ENCODE data around the gene CD83.
"Not testable (repeated sequence)": the region's sequence is repeated elsewhere in the genome, so short reads cannot be mapped to it uniquely, and the experiment has no call there.

Gene CD83

DNA sequence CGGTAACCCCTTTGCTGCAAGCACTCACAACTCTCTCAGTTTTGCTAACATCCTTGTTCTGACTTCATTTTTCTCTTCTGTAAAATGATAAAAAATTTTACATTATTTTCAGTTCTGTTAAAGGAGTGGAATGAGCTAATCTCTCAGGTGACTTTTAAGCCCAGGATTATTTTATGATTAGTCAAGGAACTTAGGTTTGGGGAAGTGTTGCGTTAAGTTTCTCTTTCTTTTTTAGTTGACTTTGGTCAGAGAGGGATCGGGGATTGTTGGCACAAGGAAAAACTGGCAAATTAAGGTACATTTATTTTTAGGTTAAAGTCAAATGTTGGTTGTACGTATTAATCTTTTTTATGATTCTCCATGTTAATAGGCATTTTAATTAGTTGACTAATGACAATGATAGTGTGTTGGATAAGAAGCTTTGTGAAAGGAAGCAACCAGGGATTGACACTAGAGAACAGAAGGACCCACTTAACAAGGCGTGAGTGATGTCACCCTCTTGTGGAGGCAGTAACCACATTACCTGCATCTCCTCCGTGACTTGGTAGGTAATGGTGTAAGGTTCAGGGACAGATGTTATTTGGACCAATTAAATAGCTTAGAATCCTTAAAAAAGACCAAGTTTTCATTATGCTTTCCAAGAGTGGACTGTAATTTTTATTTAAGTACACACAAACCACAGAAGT is 31.6 kb downstream of the CD83 start:
- no peak for DNase-seq (ENCODE audit: low spot score)

DNA sequence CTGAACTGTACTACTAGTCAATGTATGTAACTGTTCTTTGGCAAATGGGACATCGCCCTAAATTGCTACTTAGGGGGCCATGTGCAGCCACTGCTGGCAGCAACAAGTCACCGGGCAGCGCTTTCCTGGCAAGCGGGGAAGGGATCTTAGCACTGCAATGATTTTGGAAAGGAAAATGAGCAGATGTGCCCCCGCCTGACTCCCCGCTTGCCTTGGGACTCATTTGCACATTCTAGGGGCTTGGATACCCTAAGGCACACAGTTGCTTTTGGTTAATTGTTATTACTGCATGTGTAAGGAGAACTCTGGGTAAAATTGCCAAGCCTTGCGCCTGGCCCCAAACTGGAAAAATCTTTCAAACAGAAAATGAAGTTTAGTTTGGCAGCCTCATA is 32.2 kb downstream of the CD83 start:
- no peak for DNase-seq (ENCODE audit: low spot score)

DNA sequence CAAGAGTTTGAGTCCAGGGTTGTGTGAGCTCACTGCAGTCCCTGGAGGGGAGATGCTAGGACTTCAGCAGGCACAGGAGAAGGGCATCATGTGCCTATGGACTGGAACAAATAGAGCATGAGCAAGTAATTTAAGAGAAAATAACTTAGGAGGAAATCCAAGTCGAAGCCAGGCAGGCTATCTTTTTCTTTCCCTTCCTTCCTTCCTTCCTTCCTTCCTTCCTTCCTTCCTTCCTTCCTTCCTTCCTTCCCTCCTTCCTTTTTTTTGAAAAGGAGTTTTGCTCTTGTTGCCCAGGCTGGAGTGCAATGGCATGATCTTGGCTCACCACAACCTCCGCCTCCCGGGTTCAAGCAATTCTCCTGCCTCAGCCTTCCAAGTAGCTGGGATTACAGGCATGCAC is 33.7 kb downstream of the CD83 start:
- not testable (repeated sequence) for DNase-seq (ENCODE audit: low spot score)

DNA sequence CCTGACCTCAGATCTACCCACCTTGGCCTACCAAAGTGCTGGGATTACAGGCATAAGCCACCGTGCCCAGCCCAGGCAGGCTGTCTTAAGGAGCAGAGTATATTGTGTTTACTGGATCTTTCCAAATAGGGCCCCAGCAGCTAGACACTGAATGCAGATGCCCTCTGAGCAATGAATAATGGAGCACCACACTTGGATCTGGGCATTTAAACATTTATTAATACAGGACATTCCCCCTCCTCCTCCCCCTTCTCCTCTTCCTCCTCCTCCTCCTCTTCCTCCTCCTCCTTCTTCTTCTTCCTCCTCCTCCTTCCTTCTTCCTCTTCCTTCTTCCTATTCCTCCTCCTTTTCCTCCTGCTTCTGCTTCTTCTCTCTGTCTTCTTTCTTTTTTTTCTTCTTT is 34.2 kb downstream of the CD83 start:
- no peak for DNase-seq (ENCODE audit: low spot score)

DNA sequence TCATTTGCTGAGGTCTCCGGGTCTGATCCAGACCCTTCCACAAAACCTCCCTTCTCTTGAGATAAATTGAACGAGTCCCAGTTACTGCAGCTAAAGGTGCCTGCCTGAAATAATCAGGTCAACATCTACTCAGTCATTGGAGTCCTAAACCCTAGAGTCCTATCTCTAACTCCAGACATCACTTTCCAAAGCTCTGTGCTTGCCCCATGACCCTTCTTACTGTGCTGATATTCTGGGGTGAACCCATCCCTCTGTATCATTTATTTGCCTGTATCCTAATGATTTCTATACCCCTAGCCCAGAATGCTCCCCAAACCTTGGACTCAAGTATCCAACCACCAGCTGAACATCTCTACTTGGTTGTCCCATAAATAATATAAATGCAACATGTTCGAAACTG is 35.7 kb downstream of the CD83 start:
- DNase-seq (ENCODE audit: low spot score), result no peak

DNA sequence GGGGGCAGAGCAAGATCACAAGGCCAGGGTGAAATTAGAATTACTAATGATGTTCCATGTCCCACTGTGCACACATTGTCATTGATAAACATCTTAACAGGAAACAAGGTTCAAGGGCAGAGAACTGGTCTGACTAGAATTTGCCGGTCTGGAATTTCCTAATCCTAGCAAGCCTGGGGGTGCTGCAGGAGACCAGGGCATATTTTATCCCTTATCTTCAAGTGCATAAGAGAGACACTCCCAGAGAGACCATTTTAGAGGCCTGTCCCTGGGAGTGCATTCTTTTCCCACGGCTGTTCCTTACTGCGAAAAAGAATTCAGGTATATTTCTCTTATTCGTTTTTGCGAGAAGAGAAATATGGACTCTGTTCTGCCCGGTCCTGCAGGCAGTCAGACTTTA is 41.5 kb downstream of the CD83 start:
- DNase-seq (ENCODE audit: low spot score), result no peak

DNA sequence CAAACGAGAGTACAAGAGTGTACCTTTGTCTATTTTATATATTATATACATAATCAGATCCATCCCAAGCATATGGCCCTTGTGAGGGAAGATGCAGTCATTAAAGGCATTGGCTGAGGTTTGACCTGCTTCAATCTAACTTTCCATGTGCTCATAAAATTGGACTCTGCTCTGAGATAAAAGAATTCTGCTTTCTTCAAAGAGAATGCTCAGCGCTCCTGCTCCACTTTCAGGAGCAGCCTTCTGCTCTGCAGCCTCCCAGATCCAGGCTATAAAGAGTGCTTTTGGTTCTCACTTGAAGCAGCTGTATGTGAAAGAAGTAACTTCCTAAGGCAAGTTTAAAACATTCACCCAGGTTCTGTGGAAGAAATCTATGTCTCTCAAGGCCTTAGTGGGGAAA is 45.3 kb downstream of the CD83 start:
- no peak for DNase-seq (ENCODE audit: low spot score)

DNA sequence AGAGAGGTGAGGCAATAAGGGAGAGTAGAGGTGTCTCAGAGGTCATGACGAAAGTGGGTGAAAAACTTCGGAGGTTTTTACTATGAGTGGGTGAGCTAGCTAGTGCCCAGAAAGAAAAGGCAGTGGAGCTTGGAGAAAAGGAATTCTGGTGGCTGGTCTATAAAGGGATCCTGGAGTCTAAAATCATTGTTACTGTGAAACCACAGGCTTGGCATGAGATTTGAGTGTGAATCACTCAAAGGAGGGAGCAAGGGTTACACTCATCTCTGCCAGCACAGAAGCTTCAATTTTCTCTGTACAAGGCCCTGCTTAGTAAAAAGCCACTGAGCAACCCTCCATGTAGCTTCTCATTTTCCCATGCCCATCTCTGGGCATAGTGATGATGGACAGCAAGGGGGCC is 47.5 kb downstream of the CD83 start:
- DNase-seq (ENCODE audit: low spot score), result no peak

DNA sequence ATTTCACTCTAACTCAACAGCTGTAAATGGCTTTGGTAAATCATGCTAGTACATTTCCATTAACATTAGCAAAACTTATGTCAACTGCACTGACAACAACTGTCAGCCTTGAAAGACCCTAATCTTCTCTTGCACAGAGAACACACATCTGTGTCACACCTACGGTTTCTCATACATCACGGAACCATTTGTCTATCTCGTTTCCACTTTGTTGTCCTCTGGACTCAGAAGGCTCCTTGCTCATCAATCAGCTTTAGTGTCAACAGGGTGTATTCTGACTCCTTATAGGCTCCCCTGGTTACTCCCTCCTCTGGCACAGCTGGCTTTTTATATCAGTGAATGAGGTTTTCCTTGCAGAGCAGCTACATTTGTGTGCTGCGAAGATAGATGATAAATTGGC is 49.3 kb downstream of the CD83 start:
- no peak for DNase-seq (ENCODE audit: low spot score)

DNA sequence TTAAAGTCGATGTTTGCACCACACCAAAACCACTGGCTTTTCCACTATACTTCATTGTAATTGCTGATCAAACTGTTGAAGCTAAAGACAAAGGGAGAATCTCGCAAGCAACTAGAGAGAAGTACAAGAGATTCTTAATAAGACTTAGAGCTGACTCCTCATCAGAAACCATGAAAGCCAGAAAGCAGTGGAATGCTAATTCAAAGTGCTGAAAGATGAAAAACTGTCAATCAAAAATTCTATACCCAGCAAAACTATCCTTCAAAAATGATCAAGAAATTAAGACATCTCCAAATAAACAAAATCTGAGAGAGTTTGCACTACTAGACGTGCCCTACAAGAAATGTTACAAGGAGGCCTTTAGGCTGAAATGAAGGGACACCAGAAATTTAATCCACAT is 52.6 kb downstream of the CD83 start:
- no peak for DNase-seq (ENCODE audit: low spot score)

DNA sequence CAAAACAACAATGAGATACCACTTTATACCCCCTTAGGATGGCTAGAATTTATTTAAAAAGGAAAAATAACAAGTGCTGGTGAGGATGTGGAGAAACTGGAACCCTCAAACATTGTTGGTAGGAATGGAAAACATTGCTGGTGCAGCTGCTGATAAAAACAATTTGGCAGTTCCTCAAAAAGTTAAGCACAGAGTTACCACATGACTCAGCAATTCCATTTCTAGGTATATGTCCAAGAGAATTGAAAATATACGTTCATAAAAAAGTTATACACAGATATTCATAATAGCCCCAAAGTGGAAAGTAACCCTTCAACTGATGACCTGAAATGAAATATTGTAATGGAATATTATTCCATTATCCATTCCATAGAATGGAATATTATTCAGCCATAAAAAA is 55.0 kb downstream of the CD83 start:
- DNase-seq (ENCODE audit: low spot score), result no peak

DNA sequence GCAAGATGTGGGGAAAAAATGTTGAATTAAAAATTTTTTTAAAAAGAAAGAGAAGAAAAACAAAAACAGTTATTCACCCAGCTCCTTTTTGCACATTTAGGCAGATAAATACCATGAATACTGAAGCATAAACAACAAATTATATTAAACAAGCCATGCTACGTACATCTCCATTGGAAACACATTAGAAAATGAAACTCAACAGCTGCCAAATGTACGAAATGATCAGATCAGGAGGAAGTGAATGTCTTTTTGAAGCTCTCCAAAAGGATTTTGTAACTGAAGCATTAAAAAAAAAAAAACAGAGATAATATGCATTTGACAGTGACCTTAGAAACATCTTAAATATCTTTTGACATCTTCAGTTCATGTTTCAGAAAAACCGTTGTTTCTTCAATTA is 56.7 kb downstream of the CD83 start:
- DNase-seq (ENCODE audit: low spot score), result no peak

DNA sequence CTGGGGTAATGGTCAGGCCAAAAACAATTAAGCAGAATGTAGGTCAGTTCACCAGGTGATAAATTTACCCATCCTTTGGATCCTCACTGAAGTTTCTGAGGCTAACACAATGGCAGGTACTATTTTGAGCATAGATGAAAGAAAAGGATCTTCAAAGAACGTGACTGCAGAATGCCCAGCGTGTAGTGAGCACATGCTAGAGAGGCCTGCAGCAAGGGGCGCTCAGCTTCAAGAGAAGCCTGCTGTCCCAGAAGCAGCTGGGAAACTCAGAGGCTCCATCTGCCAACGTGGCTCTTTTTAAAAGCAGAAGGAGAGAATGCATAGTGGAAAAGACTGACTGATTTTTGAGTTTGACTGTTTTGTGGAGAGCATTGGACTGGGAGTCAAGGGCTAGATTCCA is 57.4 kb downstream of the CD83 start:
- DNase-seq (ENCODE audit: low spot score), result no peak

DNA sequence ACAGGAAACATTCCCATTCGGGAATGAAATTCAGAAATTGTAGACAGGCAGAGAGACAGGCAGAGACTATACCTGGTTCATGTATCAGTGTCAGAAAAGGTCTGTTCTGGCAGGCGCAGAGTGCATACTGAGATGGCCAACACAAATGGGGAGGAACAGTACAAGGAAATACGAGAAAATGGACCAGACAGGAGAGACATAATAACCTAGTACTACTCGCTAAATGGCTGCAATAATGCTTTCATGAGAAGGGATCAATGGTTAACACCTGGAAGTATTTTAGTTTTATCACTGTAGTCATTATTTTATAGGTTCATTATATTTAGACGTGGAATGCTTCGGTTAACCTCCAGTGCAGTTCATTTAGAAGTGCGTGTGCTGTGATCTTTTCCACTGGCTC is 58.9 kb downstream of the CD83 start:
- DNase-seq (ENCODE audit: low spot score), result no peak

DNA sequence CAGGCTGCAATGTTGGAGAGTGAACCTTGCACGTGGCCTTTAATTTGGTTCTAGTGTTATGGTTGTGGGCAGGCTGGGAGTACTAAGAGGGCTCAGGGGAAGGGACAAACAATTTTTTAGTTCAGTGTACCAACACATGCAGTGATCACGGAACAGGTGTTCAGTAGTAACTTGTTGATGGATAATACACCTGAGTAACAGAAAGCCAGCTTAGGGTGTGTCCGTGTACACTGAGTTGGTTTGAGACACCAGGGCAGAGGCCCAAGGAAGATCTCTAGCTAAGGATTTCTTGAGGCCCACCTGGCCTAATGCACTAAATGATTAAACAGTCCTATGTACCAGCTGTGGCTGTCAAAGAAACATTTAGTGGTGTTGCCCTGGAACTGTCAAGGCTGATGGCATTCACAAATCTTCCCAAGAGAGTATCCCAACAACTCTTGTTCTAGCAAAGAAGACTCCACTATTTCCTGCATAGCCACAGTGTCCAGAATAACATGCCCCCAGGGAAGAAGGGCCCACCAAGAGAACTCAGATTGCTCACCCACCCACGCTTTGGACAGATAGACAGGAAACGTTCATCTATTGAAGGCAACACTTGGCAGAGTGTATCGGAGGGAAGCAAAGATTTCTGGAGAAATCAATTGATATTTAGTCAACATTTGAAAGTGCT is 60.0 kb downstream of the CD83 start:
- no peak for DNase-seq (ENCODE audit: low spot score)

DNA sequence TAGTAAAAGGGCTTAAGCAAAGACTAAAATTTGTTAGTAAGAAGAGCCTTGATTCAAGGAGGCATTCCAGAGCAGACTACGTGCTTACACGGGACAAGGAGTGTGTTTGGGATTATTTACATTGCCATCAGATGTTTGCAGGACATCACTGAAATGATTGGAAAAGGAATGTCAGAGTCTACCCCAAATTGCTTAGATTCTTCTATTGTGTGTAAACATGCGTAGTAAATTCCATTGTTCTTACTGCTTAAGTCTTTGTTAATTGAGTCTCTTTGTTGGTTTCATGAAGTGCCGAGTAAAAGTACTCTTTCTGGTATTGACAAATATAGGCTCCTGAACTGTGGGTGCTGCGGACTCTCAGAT is 60.5 kb downstream of the CD83 start:
- DNase-seq (ENCODE audit: low spot score), result no peak

DNA sequence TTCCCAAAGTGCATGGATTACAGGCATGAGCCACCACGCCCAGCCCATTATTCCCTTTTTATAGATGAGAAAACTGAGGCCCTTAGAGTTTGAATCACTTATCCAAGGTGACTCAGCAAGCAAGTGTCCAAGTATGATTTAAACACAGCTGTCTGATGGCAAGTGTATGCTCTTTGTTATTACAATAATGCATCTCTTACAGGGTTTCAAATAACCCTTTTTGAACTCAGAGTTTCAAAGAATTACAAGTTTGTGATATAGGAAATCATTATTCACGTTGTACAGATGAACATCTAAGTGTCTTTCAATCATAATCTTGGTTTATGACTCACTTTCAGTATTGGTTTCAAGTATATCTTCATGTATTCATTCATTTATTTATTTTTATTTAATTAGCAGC is 63.0 kb downstream of the CD83 start:
- no peak for DNase-seq (ENCODE audit: low spot score)

DNA sequence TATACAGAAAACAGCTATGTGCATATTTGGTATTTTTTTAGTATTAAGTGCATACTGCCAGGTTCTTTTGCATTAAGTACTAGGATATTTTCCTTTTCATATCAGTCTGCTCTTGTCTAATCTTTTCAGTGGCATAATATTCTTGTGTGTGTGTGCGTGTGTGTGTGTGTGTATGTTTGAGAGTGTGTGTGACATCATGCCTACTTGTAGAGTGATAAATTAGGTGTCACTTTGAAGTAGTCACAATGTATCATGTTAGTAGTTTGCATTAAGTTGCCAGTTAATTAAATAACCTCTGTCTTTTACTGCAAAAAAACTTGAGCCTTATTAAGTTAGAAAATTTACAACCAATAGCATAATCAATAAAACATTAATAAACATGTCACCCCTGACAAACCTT is 65.3 kb downstream of the CD83 start:
- DNase-seq (ENCODE audit: low spot score), result no peak
